Ectodermal cell (in vitro differentiated cells): ENCODE results near the gene TBXT.
"Not testable (repeated sequence)": the region's sequence is repeated elsewhere in the genome, so short reads cannot be mapped to it uniquely, and the experiment has no call there.

Experiments used
- H3K27ac ChIP-seq: 2 replicates; pipeline ENCODE4 v1.7.0; 2013; ENCODE audit warnings: mild to moderate bottlenecking, low read depth, low read length; ENCODE audit not compliant: insufficient read depth, poor library complexity, severe bottlenecking
- H3K27me3 ChIP-seq: 2 replicates; pipeline ENCODE4 v1.7.0; 2013; ENCODE audit warnings: mild to moderate bottlenecking, low read length; ENCODE audit not compliant: insufficient read depth, control insufficient read depth, poor library complexity, severe bottlenecking
- H3K36me3 ChIP-seq: one replicate; pipeline ENCODE4 v1.7.0; 2013; ENCODE audit warnings: low read length; ENCODE audit not compliant: control insufficient read depth, insufficient read depth
- H3K4me1 ChIP-seq: one replicate; pipeline ENCODE4 v1.7.0; 2013; ENCODE audit warnings: low read length; ENCODE audit not compliant: control insufficient read depth, insufficient read depth
- H3K4me3 ChIP-seq: 2 replicates; pipeline ENCODE4 v1.7.0; 2013; ENCODE audit warnings: low read depth, low read length, control low read depth; ENCODE audit not compliant: insufficient read depth
- H3K9me3 ChIP-seq: 2 replicates; pipeline ENCODE4 v1.7.0; 2013; ENCODE audit warnings: mild to moderate bottlenecking, low read length, moderate library complexity; ENCODE audit not compliant: control insufficient read depth
- WGBS, 2 experiments: methylation state at CpG; one replicate each; pipeline ENCODE4 v1.1.7; 2013; ENCODE audit warnings: missing lambda C conversion rate in 2 of 2; 5-methylcytosine and 5-hydroxymethylcytosine counted together

Gene TBXT

GRCh38 chr6:166156942-166157341 is 10.7 kb downstream of the TBXT start:
- Histone ChIP-seq H3K36me3 (no peaks in the 10 kb centered on the region), H3K9me3 (no peaks in the 10 kb centered on the region), H3K4me1 (no peaks in the 10 kb centered on the region), H3K27ac (no peak overlapping the region), H3K4me3 (no peak overlapping the region), H3K27me3 (no peaks in the 10 kb centered on the region)
- WGBS, 2 experiments: 73 to 75% methylated on average over 5 to 7 of the region's 7 CpGs

GRCh38 chr6:166153966-166154365 is 13.7 kb downstream of the TBXT start:
- Histone ChIP-seq H3K9me3 (no peaks in the 10 kb centered on the region), H3K4me1 (no peaks in the 10 kb centered on the region), H3K27ac (no peak overlapping the region), H3K4me3 (no peak overlapping the region), H3K27me3 (no peaks in the 10 kb centered on the region), H3K36me3 (no peaks in the 10 kb centered on the region)
- 96 to 98% methylated on average over 3 to 5 of the region's 5 CpGs for WGBS, 2 experiments

- Histone ChIP-seq H3K4me3 (no peak overlapping the region), H3K9me3 (no peaks in the 10 kb centered on the region), H3K36me3 (no peaks in the 10 kb centered on the region), H3K27ac (no peak overlapping the region), H3K27me3 (no peaks in the 10 kb centered on the region), H3K4me1 (no peaks in the 10 kb centered on the region)
- WGBS, 2 experiments: 91% methylated on average over 2 of the region's 3 CpGs; no CpG with 5 or more reads in 1 of the 2 experiments
Observed at GRCh38 chr6:166152660-166153059, 15.0 kb downstream of the TBXT start.

- no peak overlapping the region for H3K4me3 ChIP-seq
- WGBS, 2 experiments: 100% methylated on average over 1 of the region's 1 CpG; no CpG with 5 or more reads in 1 of the 2 experiments
Observed at GRCh38 chr6:166151798-166152197, 15.9 kb downstream of the TBXT start.

GRCh38 chr6:166145751-166146150 is 21.9 kb downstream of the TBXT start:
- no peaks in the 10 kb centered on the region for H3K9me3 ChIP-seq
- H3K27ac ChIP-seq: no peak overlapping the region
- no peaks in the 10 kb centered on the region for H3K4me1 ChIP-seq
- no peaks in the 10 kb centered on the region for H3K36me3 ChIP-seq
- no peaks in the 10 kb centered on the region for H3K27me3 ChIP-seq
- 84 to 88% methylated on average over 5 of the region's 5 CpGs for WGBS, 2 experiments
- no peak overlapping the region for H3K4me3 ChIP-seq

More at GRCh38 chr6:166151798-166152197, 15.9 kb downstream of the TBXT start:
- H3K36me3 ChIP-seq: no peaks in the 10 kb centered on the region
- no peaks in the 10 kb centered on the region for H3K4me1 ChIP-seq
- H3K27me3 ChIP-seq: no peaks in the 10 kb centered on the region
- H3K9me3 ChIP-seq: no peaks in the 10 kb centered on the region
- H3K27ac ChIP-seq: no peak overlapping the region

- Histone ChIP-seq H3K27me3 (no peaks in the 10 kb centered on the region), H3K36me3 (no peaks in the 10 kb centered on the region), H3K27ac (no peak overlapping the region), H3K4me3 (no peak overlapping the region), H3K9me3 (no peaks in the 10 kb centered on the region), H3K4me1 (no peaks in the 10 kb centered on the region)
- 69 to 79% methylated on average over 2 of the region's 2 CpGs for WGBS, 2 experiments
Observed at GRCh38 chr6:166143011-166143410, 24.6 kb downstream of the TBXT start.

- WGBS, 2 experiments: 80% methylated on average over 13 of the region's 13 CpGs
- H3K27me3 ChIP-seq: no peaks in the 10 kb centered on the region
- H3K4me1 ChIP-seq: no peaks in the 10 kb centered on the region
- no peak overlapping the region for H3K4me3 ChIP-seq
- H3K9me3 ChIP-seq: no peaks in the 10 kb centered on the region
- no peaks in the 10 kb centered on the region for H3K36me3 ChIP-seq
- no peak overlapping the region for H3K27ac ChIP-seq
Observed at GRCh38 chr6:166127624-166128472, 39.8 kb downstream of the TBXT start.

GRCh38 chr6:166123115-166123514 is 44.5 kb downstream of the TBXT start:
- not testable (repeated sequence) for H3K4me3 ChIP-seq, H3K36me3 ChIP-seq, H3K27me3 ChIP-seq, H3K9me3 ChIP-seq, H3K27ac ChIP-seq, H3K4me1 ChIP-seq
- WGBS, 2 experiments: 89 to 96% methylated on average over 8 to 9 of the region's 9 CpGs

- WGBS, 2 experiments: 80 to 86% methylated on average over 7 of the region's 7 CpGs
- no peaks in the 10 kb centered on the region for H3K4me1 ChIP-seq
- no peak overlapping the region for H3K4me3 ChIP-seq
- H3K9me3 ChIP-seq: no peaks in the 10 kb centered on the region
- H3K27ac ChIP-seq: no peak overlapping the region
- H3K27me3 ChIP-seq: no peaks in the 10 kb centered on the region
- H3K36me3 ChIP-seq: no peaks in the 10 kb centered on the region
Observed at GRCh38 chr6:166121726-166122125, 45.9 kb downstream of the TBXT start.

GRCh38 chr6:166119116-166119911 is 48.3 kb downstream of the TBXT start:
- no peaks in the 10 kb centered on the region for H3K4me1 ChIP-seq
- H3K36me3 ChIP-seq: no peaks in the 10 kb centered on the region
- H3K27me3 ChIP-seq: no peaks in the 10 kb centered on the region
- no peaks in the 10 kb centered on the region for H3K9me3 ChIP-seq
- no peak overlapping the region for H3K4me3 ChIP-seq
- 86 to 92% methylated on average over 4 of the region's 4 CpGs for whole genome bisulfite sequencing, 2 experiments
- no peak overlapping the region for H3K27ac ChIP-seq
